CD4-positive, alpha-beta T cell treated with Interleukin-10 for 1 hour (primary cell): ENCODE data around the gene FCRL3.

Source experiments
- DNase-seq: peaks from one replicate; pipeline ENCODE4 v3.0.0-alpha.2; 2020

FCRL3 gene

GRCh38 chr1:157673008-157673407 lies 27.6 kb downstream of the FCRL3 start:
- no peak for DNase-seq

DNA sequence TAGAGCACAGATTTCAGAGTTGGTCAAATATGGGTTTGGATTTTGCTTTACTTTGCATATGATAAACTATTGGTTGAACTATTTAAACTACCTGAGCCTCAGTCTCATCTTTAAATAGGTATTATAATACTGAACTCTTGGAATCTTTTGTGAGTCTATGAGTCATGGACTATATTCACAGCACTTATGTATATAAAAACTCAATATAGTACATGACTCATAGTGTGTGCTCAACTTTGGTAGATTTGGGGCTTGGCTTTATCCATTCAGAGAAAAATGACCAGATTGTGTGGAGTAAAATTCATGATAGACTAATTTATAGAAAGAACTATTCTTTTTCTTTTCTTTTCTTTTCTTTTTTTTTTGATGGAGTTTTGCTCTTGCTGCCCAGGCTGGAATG lies 28.7 kb downstream of the FCRL3 start:
- no peak for DNase-seq

GRCh38 chr1:157659576-157660247 lies 40.9 kb downstream of the FCRL3 start:
- DNase-seq, result no peak

- no peak for DNase-seq
These were observed 42.0 kb downstream of the FCRL3 start for GRCh38 chr1:157658571-157658970.

DNA sequence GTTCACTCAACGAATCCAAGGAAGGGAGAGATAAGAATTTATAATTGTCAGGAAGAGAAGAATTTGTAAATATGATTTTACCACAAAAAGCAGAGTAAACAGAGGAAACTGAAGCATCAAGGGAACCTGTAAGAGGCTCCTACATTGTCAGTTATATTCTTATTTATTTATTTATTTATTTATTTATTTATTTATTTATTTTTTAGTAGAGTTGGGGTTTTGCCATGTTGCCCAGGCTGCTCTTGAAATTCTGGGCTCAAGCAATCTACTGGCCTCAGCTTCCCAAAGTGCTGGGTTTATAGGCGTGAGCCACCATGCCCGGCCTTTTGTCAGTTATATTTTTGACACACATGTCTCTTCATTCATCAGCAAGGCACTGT lies 47.1 kb downstream of the FCRL3 start:
- no peak for DNase-seq

- no peak for DNase-seq
These were observed 47.6 kb downstream of the FCRL3 start for GRCh38 chr1:157652859-157653493.

DNA sequence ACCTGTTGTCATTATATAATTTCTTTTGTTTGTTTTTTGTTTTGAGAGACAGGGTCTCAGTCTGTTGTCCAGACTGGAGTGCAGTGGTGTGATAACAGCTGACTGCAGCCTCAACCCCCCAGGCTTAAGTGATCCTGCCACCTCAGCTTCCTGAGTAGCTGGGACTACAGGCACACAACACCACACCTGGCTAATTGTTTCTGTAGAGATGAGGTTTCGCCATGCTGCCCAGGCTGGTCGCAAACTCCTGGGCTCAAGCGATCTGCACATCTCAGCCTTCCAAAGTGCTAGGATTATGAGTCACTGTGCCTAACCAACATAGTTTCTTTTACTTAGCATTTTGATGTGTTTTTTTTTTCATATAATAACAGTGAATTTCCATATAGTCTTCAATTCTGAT lies 52.3 kb downstream of the FCRL3 start:
- no peak for DNase-seq

GRCh38 chr1:157646144-157646543 lies 54.4 kb downstream of the FCRL3 start:
- DNase-seq, result no peak

DNA sequence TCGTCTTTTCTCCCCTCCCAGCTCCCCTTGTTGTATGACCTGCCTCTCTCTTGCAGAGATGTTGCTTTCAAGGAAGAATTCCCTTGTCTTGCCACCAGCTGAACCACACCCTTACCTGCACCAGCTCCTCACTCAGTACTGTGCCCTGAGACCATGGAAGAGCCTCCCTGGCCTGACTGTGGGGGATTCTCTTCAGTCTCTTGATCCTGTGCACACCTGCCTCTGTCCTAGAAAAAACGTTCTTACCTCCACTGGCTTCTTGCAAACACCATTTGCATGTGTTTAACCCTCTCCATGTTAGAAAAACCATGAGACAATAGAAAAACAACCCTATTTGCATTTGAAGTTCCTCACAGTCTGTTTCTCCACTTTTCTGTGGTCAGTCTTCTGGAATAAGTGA lies 59.4 kb downstream of the FCRL3 start:
- DNase-seq, result no peak

- no peak for DNase-seq
These were observed 60.8 kb downstream of the FCRL3 start for GRCh38 chr1:157639800-157640199.

GRCh38 chr1:157628773-157629172 lies 71.8 kb downstream of the FCRL3 start:
- DNase-seq, result peak; percentile 25
